GM12865 (cell line): ENCODE results near the gene DTYMK.

ENCODE experiments used
- DNase-seq: peaks from one replicate; pipeline ENCODE4 v3.0.0; 2010; ENCODE audit warnings: low read depth
- H3K4me3 ChIP-seq: 2 replicates; pipeline ENCODE4 v1.5.1; 2011; ENCODE audit warnings: mild to moderate bottlenecking, low read depth, low read length, control low read depth
- TF ChIP-seq, protein P1 (sequence below): IDR thresholded peaks from 2 replicates; pipeline ENCODE4 v1.5.1; 2011; ENCODE audit warnings: low read length, control low read depth, low read depth, inconsistent platforms; ENCODE audit not compliant: insufficient read depth; ENCODE audit errors: missing control alignments

The DTYMK gene

DNA sequence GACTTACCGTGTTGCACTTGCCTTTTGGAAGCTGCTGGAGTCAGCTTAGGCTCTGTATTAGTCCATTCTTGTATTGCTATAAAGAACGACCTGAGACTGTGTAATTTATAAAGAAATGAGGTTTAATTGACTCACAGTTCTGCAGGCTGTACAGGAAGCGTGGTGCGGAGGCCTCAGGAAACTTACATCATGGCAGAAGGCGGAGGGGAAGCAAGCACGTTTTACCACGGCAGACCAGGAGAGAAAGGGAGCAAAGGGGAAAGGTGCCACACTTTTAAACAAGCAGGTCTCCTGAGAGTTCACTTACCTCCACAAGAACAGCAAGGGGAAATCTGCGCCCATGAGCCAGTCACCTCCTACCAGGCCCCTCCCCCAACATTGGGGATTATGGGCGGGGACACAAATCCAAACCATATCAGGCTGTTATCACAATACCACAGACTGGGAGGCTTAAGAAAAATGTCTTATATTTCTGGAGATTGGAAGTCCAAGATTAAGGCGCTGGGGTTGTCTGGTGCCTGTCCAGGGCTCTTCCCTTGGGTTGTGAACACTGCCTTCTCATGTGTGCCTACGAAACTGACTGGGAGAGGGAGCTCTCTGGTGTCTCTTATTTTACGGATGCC lies 44.2 kb upstream of the DTYMK start:
- DNase-seq: no peak
- TF ChIP-seq, protein P1, sequence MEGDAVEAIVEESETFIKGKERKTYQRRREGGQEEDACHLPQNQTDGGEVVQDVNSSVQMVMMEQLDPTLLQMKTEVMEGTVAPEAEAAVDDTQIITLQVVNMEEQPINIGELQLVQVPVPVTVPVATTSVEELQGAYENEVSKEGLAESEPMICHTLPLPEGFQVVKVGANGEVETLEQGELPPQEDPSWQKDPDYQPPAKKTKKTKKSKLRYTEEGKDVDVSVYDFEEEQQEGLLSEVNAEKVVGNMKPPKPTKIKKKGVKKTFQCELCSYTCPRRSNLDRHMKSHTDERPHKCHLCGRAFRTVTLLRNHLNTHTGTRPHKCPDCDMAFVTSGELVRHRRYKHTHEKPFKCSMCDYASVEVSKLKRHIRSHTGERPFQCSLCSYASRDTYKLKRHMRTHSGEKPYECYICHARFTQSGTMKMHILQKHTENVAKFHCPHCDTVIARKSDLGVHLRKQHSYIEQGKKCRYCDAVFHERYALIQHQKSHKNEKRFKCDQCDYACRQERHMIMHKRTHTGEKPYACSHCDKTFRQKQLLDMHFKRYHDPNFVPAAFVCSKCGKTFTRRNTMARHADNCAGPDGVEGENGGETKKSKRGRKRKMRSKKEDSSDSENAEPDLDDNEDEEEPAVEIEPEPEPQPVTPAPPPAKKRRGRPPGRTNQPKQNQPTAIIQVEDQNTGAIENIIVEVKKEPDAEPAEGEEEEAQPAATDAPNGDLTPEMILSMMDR: no peak
- no peak overlapping the region for H3K4me3 ChIP-seq

DNA sequence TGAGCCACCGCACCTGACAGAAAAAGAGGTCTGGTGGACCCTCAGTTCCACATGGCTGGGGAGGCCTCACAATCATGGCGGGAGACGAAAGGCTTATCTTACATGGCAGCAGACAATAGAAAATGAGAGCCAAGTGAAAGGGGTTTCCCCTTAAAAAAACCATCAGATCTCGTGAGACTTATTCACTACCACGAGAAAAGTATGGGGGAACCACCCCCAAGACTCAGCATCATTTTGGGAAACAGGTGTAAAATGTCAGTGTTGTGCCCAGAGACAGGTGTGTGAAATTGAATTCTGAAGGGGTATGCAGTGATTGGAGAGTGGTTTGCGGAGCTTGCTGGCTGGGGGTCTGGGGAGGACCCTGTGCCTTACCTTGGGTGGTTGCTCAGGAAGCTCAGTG lies 43.3 kb upstream of the DTYMK start:
- DNase-seq: peak; percentile 39
- TF ChIP-seq, protein P1: no peak
- no peak overlapping the region for H3K4me3 ChIP-seq

DNA sequence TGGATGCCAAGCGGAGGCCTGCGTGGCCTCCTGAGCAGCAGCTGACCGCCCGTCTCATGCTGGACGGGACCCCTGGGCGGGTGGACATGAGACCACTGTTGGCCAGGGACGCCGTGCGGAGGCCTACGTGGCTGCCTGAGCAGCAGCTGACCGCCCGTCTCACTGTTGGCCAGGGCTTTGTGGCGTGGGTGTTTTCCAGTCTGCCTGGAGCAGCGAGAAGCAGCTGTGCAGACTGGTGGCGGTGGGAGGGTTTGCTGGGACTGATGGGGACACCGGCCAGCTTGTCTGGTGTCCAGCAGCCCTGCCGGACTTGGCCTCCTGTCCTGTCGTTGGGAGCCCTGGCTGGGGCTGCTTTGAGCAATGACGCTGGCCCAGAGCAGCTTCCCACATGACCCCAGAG lies 42.0 kb upstream of the DTYMK start:
- DNase-seq: no peak
- TF ChIP-seq, protein P1: no peak
- no peak overlapping the region for H3K4me3 ChIP-seq

DNA sequence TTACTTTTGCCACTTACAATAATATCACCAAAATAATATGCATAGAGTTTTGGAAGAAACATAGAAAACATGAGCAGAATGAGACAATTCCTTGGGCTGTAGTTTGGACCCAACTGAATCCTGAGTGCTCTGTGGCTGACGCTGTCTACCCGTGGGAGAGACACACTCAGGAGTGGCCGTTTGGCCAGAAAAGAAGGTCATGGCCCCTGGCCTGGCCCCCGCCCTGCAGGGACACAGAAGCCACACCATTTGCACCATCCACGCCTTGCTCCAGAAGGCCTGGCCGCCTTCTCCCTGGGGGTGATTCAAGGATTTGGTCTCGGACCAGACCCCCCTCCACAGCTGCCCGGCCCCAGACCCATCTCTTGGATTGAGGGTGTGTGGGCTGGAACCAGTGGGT lies 41.4 kb upstream of the DTYMK start:
- TF ChIP-seq, protein P1: no peak
- no peak for DNase-seq

DNA sequence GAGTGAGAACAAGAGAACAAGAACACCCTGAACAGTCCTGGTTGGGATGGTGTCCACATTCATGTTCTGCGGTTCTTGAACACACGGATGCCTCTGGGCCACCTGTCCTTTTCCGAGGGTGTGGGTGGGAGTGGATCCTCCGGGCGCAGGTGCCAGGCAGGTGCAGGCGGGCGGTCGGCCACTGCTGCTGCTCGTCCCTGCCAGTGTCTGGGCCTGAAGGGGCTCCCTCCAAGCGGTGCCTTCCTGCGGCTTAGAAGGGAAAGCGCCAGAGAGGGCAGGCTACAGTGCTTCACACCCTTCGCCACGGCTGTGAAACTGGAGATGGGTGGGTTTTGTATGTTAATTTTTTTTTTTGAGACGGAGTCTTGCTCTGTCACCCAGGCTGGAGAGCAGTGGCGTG lies 39.8 kb upstream of the DTYMK start:
- no peak for DNase-seq
- TF ChIP-seq, protein P1: no peak
- H3K4me3 ChIP-seq: no peak overlapping the region

More for the DNA sequence above, 41.4 kb upstream of the DTYMK start:
- no peak overlapping the region for H3K4me3 ChIP-seq

DNA sequence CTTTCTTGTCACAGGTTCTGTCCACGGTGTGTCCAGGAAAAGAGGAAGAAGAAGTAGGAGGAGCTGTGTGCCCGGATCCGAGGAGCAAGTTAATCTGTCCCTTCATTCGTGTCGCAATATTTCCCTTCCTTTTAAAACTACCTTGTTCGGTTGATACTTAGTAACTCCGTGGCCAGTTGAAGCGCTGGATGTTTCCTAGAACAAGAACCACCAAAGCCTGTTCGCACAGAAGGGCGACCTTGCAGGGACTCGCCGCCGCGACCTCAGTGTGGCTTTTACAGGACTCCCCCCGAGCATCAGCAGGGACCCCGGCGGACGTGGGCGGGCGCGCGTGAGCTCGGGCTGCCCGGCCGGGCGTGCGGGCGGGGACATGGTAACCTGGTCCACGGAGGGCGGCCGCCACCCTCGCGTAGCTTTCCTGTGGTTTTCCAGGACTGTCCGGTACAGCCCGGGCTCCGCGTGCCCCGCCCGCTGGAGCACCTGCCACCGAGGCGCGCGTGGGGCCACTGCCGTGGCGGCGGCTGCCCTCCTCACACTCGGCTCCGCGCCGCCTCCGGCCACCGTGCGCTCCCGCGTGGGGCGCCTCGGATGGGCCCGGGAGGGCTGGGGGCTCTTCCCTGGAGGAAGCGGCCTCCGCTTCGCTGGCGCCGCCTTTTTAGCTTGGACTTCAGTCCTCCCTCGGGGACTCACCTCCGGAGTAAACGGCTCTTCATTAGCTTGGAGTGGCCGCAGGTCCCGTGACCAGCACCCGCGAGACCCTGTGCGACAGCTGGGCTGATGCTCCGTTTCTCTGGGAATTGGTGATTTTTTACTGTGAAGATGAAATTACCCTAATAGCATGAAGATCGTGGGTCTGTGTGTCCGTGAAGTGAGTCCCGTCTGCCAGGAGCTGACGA lies 38.6 kb upstream of the DTYMK start:
- no peak for DNase-seq
- TF ChIP-seq, protein P1: no peak
- no peak overlapping the region for H3K4me3 ChIP-seq
